ENCODE measurements around the gene GLB1L2.

The GLB1L2 gene

GRCh38 chr11:134417871-134418840 is 86.4 kb downstream of the GLB1L2 start:
- Histone ChIP-seq H3K4me1 (ENCODE audit: control insufficient read depth, insufficient read depth, low read length) (no peaks in the 10 kb centered on the region), H3K36me3 (ENCODE audit: control insufficient read depth, insufficient read depth, low read length) (no peaks in the 10 kb centered on the region), H3K9me3 (ENCODE audit: control insufficient read depth, low read length) (no peaks in the 10 kb centered on the region), H3K9ac (ENCODE audit: low read length) (no peak overlapping the region), H3K4me3 (ENCODE audit: low read length) (no peak overlapping the region), H3K27me3 (ENCODE audit: control insufficient read depth, insufficient read depth, low read length) (peaks cover 16% of the 10 kb centered on the region)

GRCh38 chr11:134423106-134423505 is 91.3 kb downstream of the GLB1L2 start:
- Histone ChIP-seq H3K9me3 (ENCODE audit: control insufficient read depth, low read length) (no peaks in the 10 kb centered on the region), H3K36me3 (ENCODE audit: control insufficient read depth, insufficient read depth, low read length) (no peaks in the 10 kb centered on the region), H3K9ac (ENCODE audit: low read length) (no peak overlapping the region), H3K27me3 (ENCODE audit: control insufficient read depth, insufficient read depth, low read length) (no peaks in the 10 kb centered on the region), H3K4me1 (ENCODE audit: control insufficient read depth, insufficient read depth, low read length) (no peaks in the 10 kb centered on the region), H3K4me3 (ENCODE audit: low read length) (no peak overlapping the region)

- H3K36me3 ChIP-seq (ENCODE audit: control insufficient read depth, insufficient read depth, low read length), result no peaks in the 10 kb centered on the region
- no peaks in the 10 kb centered on the region for H3K27me3 ChIP-seq (ENCODE audit: control insufficient read depth, insufficient read depth, low read length)
- no peak overlapping the region for H3K9ac ChIP-seq (ENCODE audit: low read length)
- no peaks in the 10 kb centered on the region for H3K4me1 ChIP-seq (ENCODE audit: control insufficient read depth, insufficient read depth, low read length)
- H3K9me3 ChIP-seq (ENCODE audit: control insufficient read depth, low read length), result no peaks in the 10 kb centered on the region
- H3K4me3 ChIP-seq (ENCODE audit: low read length), result no peak overlapping the region
Observed at GRCh38 chr11:134425413-134425812, 93.6 kb downstream of the GLB1L2 start.

Measured in mucosa of stomach (tissue), 1 donor.